HK-2 (cell line): Measurements from ENCODE around the gene FEZ2.
"Not testable (repeated sequence)": the region's sequence is repeated elsewhere in the genome, so short reads cannot be mapped to it uniquely, and the experiment has no call there.

Experiments
- DNase-seq: peaks from one replicate; pipeline ENCODE4 v3.0.0-alpha.2; 2018; ENCODE audit not compliant: unreplicated experiment

FEZ2 gene, protein sequence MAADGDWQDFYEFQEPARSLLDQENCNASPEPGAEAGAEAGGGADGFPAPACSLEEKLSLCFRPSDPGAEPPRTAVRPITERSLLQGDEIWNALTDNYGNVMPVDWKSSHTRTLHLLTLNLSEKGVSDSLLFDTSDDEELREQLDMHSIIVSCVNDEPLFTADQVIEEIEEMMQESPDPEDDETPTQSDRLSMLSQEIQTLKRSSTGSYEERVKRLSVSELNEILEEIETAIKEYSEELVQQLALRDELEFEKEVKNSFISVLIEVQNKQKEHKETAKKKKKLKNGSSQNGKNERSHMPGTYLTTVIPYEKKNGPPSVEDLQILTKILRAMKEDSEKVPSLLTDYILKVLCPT

DNA sequence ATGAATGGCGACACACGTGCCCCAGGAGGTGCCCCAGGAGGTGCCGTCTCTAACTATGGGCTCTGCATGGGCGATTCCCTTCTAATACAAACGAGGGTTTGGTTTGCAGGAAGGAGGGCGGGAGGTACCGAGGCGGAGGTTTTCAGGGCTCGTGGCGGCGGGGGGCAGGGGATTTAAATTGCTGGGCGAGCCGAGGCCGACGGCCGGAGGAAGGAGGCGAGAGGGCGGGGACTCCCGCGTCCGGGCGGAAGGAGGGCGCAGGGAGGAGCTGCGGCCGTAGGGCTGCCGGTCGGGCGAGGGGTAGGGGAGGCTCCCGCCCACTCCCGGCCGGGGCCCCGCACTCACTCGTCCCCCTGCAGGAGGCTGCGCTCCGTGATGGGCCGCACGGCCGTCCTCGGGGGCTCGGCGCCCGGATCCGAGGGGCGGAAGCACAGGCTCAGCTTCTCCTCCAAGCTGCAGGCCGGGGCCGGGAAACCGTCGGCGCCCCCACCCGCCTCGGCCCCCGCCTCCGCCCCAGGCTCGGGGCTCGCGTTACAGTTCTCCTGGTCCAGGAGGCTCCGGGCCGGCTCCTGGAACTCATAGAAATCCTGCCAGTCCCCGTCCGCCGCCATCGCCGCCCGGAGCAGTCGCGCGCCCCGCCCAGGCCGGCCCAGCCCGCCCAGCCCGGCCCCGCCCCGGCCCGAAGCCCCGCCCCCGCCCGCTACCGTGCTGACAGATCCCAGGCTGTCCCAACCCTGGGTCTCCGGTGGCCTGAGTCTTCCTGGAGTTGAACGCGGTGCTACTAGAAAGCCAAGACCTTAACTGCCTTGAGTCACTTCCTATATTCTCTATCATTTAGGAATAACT is at the start of gene FEZ2:
Gene FEZ2, minus strand, starts transcription at position 637 of the 846 bp plus-strand sequence. Its CDS starts 26 bp downstream, at position 611.
- DNase-seq, result peak; percentile 80

DNA sequence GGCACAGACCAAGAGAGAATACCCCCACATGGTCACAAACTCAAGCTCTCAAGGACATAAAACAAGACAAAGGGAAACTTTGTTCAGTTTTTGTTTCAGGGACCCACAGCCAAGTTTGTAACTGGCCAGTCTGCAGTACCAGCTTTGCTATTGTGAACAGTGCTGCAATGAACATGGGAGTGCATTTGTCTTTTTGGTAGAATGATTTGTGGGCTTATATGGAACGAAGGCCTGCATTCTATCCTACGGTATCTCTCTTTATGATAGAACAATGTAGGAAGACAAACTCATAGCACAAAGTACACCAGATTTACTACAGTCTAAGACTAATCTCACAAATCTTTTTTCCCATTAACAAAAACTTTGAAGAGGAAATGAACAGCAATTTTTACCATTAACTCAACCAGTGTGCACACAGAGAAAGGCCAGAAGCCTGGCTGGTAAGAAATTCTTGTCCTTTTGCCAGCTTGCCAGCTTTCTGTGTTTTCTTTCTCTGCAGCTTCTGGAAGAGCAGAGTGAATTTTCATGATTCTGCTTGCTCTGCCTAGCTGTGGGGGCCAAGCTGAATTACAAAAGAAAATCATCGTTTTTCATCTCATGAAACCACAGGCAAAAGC is 37.1 kb upstream of the FEZ2 start:
- no peak for DNase-seq

DNA sequence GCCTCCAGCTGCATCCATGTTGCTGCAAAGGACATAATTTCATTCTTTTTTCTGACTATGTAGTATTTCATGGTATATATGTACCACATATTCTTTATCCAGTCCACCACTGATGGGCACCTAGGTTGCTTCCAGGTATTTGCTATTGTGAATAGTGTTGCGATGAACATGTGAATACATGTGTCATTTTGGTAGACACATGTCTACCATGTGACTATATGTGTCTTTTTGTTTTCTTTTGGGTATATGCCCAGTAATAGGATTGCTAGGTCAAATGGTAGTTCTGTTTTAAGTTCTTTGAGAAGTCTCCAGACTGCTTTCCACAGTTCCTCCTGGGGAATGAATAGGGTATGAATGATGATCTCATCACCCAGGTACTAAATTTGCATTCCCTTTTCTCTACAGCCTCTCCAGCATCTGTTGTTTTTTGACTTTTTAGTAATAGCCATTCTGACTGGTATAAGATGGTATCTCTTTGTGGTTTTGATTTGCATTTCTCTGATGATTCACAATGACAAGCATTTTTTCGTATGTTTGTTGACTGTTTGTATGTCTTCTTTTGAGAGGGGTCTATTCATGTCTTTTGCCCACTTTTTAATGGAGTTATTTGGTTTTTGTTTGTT is 35.6 kb upstream of the FEZ2 start:
- no peak for DNase-seq

DNA sequence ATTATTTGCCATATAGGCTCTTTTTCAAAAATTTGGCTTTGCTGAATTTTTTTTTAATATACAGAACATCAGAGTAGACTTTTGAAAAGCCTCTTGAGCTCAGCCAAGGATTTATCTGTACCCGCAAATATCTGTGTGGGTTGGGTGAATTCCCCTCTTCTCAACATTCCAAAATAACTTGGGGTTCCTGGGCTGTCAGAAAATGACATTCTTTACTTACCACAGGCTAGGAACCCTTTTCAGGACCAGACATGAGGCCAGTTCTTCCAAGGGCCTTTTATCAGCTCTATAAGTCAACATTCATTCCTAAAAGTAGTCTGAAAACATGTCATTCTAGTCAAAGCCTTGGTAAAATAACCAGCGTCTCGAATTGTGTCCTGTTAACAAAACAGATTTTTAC is 28.8 kb upstream of the FEZ2 start:
- no peak for DNase-seq

DNA sequence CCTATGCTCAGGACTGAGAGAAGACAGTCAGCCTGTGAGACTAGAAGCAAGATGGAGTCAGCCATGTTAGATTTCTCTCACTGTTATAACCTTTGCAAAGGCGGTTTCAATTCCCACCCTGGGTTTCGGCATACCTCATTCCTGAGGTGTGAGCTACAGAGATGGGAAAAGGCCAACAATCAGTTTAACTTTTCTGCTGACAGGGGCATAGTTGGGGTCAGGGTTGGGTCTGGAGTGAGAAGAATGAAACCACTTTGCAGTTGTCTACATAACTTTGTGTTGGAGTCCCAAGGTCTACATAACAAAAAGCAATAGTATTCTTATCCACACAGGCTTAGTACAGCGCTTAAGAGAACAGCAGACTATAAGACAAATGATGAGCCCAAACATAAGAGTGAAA is 28.1 kb upstream of the FEZ2 start:
- DNase-seq, result no peak

DNA sequence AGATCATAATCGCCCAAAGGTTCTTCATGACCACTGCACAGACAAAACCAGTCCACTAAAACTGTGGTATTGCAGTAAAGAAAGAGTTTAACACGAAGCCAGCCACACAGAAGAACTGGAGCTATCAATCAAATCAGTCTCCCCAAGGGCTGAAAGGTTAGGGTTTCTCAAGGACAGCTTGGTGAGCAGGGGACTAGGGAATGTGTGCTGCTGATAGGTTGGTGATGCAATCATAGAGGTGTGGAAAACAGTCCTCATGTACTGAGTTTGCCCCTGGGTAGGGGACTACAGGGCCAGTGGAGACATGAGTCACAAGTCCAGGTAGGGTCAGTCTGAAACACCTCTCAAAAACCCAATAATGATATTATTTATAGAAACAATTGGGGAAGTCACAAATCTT is 27.3 kb upstream of the FEZ2 start:
- DNase-seq, result no peak

DNA sequence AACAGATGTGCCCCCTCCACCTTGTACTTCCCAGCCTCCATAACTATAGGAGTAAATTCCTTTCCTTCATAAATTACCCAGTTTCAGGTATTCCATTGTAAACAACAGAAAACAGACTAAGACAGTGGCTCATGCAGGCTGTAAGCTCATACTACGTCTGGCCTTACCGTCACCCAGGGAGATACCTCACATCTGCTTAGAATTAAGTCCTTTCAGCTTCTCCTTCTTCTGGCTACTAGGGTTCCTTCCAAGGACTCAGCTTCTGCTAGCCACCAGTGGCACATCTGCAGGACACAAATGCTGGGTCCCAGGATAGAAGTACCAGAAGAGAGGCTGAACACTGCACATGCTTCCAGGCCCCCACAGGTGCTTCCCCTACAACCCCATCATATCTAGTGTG is 22.4 kb upstream of the FEZ2 start:
- no peak for DNase-seq

DNA sequence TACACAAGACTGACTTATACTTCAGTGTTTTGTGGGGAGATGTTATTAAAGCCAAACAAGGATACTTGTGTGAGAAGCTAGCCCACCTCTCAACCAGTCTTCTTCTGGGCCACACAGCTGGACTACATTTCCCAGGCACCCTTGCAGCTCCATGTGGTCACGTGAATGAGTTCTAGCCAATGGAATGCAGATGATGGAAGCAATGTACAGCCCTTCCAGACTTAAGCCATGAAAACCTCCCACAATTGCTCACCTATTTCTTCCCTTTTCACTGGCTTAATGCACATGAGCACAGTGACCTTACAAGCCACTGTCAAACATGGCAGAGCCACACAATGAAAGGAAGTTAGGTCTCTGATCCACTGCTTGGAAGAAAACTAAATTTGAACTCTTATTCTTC is 20.4 kb upstream of the FEZ2 start:
- DNase-seq, result peak; percentile 53

DNA sequence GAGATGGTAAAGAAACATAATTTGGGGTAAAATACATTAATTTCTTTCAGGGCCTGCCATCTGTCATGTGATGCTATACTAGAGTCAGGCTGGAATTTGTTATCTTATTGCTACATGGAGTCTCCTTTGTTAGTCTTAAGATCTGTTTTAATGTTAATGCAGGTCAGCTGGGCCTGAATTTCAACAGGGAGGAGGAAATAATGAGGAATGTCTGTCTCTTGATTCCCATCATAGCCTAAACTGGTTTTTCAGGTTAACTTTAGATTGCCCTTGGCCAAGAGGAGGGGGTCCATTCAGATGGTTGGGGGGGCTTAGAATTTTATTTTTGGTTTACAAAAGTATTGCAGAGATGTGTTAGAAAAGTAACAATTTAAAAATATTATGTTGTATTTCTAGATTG is 19.0 kb upstream of the FEZ2 start:
- DNase-seq, result no peak

DNA sequence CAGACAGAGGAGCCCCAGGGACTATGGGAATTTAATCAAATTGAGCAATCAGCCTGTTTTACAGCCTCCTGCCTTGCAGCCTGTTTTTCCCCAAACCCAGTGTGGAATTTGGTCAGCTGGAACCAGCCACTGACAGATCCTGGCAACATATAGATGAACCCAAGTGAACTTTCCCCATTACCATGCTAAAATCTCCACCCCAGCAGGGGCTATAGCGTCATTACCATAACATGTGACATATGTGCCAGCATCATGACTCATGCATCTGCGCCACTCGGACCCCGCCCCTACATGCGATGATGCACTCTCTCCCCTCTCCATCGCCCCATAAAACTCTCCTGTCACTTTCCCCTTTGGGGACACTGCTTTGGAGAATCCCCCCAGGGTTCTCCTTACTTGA is 17.3 kb upstream of the FEZ2 start:
- no peak for DNase-seq

DNA sequence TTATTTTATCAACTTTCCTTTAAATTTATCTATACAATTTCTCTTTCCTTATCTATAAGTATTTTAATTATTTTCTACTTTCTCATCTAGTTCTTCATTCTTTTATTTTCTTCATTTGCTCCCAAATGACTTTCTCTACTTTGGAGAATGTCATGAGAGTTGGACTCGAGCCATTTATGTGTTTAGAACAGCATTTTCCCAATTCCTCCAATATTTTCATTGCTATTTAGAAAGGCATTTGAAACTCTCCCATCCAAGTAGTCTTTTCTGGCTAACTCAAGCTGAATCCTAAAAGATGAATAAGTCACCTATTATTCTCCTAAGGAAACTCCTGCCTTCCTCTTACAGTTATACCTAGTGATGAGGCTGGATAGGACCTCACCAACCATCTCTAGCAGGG is 15.8 kb upstream of the FEZ2 start:
- no peak for DNase-seq

DNA sequence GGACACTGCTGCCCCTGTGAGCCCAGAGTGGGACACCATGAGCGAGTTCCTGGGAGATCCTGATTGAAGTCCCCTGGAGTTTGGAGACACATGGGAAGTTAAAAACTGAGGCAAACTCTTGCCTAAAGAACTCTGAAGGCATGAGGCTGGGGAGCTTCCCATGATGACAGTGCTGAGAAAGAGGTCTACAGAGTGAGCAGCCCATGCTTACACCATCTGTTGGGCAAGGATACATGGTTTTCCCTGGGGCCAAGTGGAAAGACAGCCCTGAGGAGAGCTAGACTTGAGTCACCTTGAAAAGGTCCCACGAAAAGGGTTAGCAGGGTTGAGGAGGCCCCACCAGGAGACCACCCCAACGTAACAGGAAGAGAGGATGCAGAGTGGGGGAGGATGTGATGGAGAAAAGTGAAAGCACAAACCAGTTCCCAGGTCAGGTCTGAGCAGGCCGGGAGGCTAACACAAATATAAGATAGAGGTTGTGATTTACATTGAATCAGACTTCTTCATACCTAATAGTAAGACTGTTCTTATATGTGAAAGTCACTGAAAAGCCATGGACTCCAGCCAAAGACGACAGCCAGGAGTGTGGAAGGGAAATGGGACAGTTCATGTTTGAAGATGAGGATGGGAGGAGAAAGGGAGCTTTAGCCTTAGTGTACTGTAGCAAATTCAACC is 13.5 kb upstream of the FEZ2 start:
- no peak for DNase-seq

DNA sequence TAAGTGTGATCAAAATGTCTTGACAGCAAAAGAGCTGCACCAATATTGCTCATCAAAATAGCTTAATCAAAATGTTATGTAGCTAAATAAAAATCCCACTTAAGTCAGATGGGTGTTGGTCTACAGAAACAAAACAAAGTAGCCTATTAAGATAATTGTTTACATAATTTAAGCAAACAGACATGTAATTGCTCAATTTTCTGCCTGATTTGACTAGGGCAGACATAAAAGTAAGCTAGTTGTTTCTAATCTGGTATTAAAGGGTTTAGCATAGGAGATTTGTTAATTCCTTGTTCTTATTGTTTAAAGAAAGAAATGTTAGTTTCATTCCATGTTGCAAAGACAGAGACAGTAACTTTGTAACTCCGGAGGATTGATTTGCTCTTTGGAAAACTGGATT is 11.5 kb upstream of the FEZ2 start:
- DNase-seq, result no peak

DNA sequence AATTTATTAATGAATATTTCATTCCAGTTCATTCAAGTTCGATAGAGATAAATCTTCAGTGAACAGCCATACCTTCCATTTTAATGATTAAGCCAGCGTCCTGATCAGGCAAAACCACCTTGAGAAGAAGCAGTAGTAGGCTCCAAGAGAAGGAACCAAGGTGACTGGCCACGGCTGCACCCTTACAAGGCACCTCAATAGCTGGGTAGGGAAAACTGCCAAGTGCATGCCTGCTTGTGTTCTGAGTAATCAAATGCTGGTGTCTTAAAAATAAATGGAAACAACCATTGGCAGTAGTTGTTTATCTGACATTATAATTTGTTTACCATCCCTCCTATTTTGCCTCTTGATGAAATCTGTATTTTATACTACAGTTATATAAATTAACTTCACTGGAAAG is 10.0 kb upstream of the FEZ2 start:
- no peak for DNase-seq

DNA sequence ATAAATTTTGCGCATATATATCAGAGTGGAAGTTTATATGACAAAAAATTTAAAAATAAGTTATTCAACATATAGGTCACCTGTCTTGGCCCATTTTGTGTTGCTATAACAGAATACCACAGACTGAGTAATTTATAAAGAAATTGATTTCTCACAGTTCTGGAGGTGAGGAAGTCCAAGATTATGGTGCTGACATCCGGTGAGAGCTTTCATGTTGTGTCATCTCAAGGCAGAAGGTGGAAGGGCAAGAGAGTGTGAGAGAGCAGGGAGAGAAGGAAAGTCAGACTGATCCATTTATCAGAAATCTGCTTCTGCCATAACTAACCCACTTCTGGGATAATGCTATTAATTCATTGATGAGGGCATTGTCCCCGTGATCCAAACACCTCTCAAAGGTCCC is 9.0 kb upstream of the FEZ2 start:
- DNase-seq, result no peak

DNA sequence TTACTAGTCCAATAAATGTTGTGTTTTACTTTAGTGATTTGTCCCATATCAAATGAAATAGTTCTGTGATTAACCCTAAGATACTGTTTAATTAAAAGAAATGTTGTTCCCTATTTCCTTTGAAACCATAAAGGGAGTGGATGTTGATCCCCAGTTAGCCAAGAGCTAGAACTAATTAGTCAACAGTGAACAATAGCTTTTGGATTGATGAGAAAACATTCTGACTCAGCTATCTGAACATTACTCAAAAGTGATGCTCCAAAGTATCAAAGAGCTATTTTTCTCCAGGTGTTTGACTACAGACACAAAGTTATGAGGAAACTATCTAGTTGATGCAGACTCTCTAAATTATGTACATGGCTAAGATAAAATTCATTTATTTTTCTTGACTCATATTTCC is 7.3 kb upstream of the FEZ2 start:
- no peak for DNase-seq

DNA sequence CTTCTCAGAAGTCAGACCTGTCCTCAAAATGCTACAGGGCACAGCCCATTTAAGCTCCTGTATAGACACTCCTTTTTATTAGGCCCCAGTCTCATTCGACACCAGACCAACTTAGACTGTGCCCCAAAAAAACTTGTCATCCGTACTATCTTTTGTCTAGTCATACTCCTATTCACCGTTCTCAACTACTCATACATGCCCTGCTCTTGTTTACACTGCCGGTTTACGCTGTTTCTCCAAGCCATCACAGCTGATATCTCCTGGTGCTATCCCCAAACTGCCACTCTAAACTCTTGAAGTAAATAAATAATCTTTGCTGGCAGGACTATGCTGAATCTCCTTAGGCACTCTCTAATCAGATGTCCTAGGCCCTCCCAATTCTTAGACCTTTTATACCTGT is 5.7 kb upstream of the FEZ2 start:
- DNase-seq, result not testable (repeated sequence)

DNA sequence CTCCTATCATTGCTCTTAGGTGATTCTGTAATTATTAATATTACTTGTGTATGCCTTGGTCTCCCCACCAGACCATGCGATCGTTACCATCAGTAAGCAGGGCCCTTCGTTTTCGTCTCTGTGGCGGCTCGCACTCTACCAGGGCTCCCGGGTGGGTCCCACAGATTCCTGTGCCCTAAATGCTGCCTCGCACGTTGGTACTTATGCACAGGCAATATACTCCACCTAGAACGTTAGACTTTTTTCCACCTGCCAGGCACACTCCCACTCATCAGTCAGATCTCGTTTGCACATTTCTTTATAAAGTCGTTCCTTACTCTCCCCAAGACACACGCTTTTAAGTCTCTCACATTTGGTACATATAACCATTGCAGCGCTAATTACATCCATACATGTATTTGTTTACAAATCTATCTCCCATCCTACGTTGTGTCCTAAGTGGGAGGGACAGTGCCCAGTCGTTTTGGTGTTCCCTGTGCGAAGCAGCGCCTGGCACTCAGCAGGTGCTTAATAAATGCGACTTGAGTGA is 901 bp downstream of the FEZ2 start:
- peak; percentile 2 for DNase-seq

DNA sequence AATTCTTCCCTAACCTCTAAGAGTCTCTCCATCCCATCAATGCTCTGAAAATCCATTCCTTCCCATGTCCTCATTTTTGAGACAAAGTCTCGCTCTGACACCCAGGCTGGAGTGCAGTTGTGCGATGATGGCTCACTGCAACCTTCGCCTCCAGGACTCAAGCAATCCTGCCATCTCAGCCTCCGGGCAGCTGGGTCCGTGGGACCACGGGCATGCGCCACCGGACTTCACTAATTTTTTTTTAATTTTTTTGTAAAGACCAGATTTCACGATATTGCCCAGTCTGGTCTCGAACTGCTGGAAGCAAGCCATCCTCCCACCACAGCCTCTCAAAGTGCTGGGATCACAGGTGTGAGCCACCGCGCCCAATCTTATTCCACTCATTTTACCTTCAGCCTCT is 1.6 kb downstream of the FEZ2 start:
- no peak for DNase-seq

DNA sequence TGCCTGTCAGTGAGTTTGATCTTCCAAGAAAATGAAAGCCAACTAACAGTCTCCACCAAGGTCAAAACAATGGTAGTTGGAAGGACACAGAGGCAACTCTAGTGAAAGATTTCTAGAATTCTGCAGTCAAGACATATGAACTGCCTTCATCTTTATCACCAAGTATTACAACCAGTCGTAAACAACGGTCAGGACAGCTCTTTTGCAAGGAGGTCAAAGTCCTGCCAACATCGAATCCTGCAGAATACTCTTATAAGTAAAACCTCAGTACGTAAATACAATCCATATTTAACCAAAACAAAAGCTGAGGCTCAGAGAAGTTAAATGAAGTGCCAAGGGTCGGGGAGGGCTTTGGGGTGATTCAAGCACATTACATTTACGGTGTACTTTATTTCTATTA is 3.1 kb downstream of the FEZ2 start:
- DNase-seq, result no peak

DNA sequence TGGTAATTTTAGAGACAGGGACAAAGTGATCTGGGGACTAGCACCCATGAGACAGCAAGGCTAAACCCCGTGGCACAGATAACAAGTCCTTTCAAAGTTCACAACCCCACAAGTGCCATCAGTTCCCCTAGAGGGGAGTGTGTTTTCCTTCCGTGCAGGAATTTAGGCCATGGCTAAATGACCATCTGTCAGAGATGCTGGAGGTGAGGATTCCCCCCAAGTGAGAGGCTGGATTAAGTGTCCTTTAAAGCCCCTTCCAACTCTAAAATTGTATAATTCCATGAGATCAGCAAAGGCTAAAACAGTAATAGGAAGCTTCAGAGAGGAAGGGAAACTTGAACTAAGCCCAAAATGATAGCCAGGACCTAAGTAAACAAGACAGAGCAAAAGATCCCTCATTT is 8.7 kb downstream of the FEZ2 start:
- DNase-seq, result no peak

DNA sequence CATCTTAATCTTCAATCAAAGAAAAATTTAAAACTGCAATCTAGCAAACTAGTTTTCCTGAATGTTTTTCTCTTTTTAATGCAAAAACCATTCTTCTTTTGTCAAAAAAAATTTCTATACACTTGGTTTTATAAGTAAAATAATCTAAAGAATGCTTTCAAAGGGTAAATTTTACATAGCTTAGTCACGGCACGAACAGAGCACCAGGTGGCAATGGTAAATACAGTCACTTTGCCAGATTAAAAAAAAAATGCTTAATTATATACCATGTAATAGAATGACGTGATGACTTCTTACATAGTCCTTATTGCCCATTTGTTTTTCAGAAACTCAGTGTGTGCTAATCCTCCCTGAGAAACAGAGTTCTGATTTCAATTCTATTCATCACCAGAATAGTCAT is 10.4 kb downstream of the FEZ2 start:
- DNase-seq, result no peak
